Measurements from ENCODE around the gene ISM1.
A peak's percentile ranks its signal among the peaks of the same experiment; 100 is the strongest.

ISM1 gene

GRCh38 chr20:13340088-13340487 lies 119.0 kb downstream of the ISM1 start:
- FAIRE-seq = no peak
- no peak for DNase-seq (ENCODE audit: low spot score)

GRCh38 chr20:13341737-13342393 lies 120.8 kb downstream of the ISM1 start:
- no peak for FAIRE-seq
- no peak for DNase-seq (ENCODE audit: low spot score)

GRCh38 chr20:13342469-13343242 lies 121.6 kb downstream of the ISM1 start:
- FAIRE-seq = no peak
- no peak for DNase-seq (ENCODE audit: low spot score)

- no peak for DNase-seq (ENCODE audit: low spot score)
Observed at GRCh38 chr20:13344671-13345070, 123.6 kb downstream of the ISM1 start.

GRCh38 chr20:13348311-13349234 lies 127.5 kb downstream of the ISM1 start:
- DNase-seq (ENCODE audit: low spot score) (peak; percentile 18), FAIRE-seq (no peak)

More at GRCh38 chr20:13344671-13345070, 123.6 kb downstream of the ISM1 start:
- FAIRE-seq = no peak

- no peak for FAIRE-seq
- no peak for DNase-seq (ENCODE audit: low spot score)
Observed at GRCh38 chr20:13349235-13349604, 128.1 kb downstream of the ISM1 start.
